GM19238 (cell line): ENCODE data around the gene C16orf74.

Experiments
- DNase-seq: peaks from one replicate; pipeline ENCODE4 v3.0.0; 2011; ENCODE audit warnings: low spot score; ENCODE audit not compliant: insufficient read length

Gene C16orf74

GRCh38 chr16:85657996-85658395 lies 92.9 kb downstream of the C16orf74 start:
- no peak for DNase-seq
